Endothelial cell of umbilical vein (primary cell): ENCODE measurements around the gene FGFRL1. TPM values are rescaled to one million over a fixed set of nuclear protein-coding genes. Genes with fewer than 3 reads are reported as not detected.

Experiments used
- BruUV-seq: library from RNA; stranded (reverse); fragments of 400-500 nt; replicated peaks from 2 replicates; lab custom pipeline; 2021; lab: Mats Ljungman, UMichigan
- CTCF ChIA-PET: fragments of 300-600, 350-600 bp; sonication (Branson Sonifier 250); formaldehyde crosslinking; loops from one replicate; lab custom pipeline; 2021; ENCODE audit warnings: antibody characterized with exemption, inconsistent platforms; lab: Charles Lee
- POLR2A ChIA-PET: fragments of 300-600, 350-600 bp; sonication (Branson Sonifier 250); formaldehyde crosslinking; loops from one replicate; lab custom pipeline; 2021; ENCODE audit warnings: antibody characterized with exemption, inconsistent platforms; lab: Charles Lee
- DNase-seq: peaks from one replicate; pipeline ENCODE4 v3.0.0-alpha.2; 2011; ENCODE audit warnings: low read depth, low spot score
- FAIRE-seq: peaks from 2 replicates; lab custom pipeline; 2011; peaks lifted over from hg19 to GRCh38; lab: Jason Lieb, UNC
- H2AFZ ChIP-seq: 2 replicates; pipeline ENCODE4 v1.6.0; 2012; ENCODE audit warnings: low read depth, low read length, control low read depth, inconsistent platforms
- H3K27ac ChIP-seq: 2 replicates; pipeline ENCODE4 v1.5.1; 2011; ENCODE audit warnings: low read depth, mild to moderate bottlenecking, control low read depth, low read length, moderate library complexity; ENCODE audit not compliant: insufficient read depth
- H3K27me3 ChIP-seq, 2 experiments: 2 replicates each; pipeline versions ENCODE4 v1.6.0 to v1.6.1; 2011; ENCODE audit warnings: low read length in 2 of 2, mixed read lengths in 1 of 2; ENCODE audit not compliant: control insufficient read depth in 2 of 2, insufficient read depth in 2 of 2
- H3K36me3 ChIP-seq, 2 experiments: 2 replicates in 1 of 2; 3 replicates in 1 of 2; pipeline ENCODE4 v1.5.1; 2011; ENCODE audit warnings: low read length in 2 of 2, mild to moderate bottlenecking in 1 of 2, moderate library complexity in 1 of 2; ENCODE audit not compliant: control insufficient read depth in 2 of 2, insufficient read depth in 2 of 2; ENCODE audit errors: extremely low read depth in 1 of 2
- H3K4me1 ChIP-seq: 3 replicates; pipeline ENCODE4 v1.5.1; 2011; ENCODE audit warnings: mild to moderate bottlenecking, low read length; ENCODE audit not compliant: control insufficient read depth, insufficient read depth; ENCODE audit errors: extremely low read depth
- H3K4me2 ChIP-seq: 2 replicates; pipeline ENCODE4 v1.6.1; 2011; ENCODE audit warnings: low read length, control low read depth, mixed read lengths; ENCODE audit not compliant: insufficient read depth
- H3K4me3 ChIP-seq, 3 experiments: fragments of 200-600 bp in 1 of 3; sonication (generic), shearing (Covaris generic) in 1 of 3; replicated peaks in 1 of 3; 2 replicates each; pipeline ENCODE4 v1.5.1; 2011 to 2016; ENCODE audit warnings: control low read depth in 3 of 3, low read length in 3 of 3, mild to moderate bottlenecking in 2 of 3, inconsistent platforms in 1 of 3, low read depth in 1 of 3, moderate library complexity in 1 of 3; ENCODE audit not compliant: insufficient read depth in 1 of 3
- H3K79me2 ChIP-seq: 2 replicates; pipeline ENCODE4 v1.6.0; 2012; ENCODE audit warnings: low read length, inconsistent platforms; ENCODE audit not compliant: control insufficient read depth, insufficient read depth
- H3K9ac ChIP-seq: replicated peaks from 2 replicates; pipeline ENCODE3; 2011; ENCODE audit warnings: low read length, control low read depth; ENCODE audit not compliant: insufficient read depth; ENCODE audit errors: extremely low read depth
- H3K9me1 ChIP-seq: replicated peaks from 3 replicates; pipeline ENCODE4 v1.6.0; 2011; ENCODE audit warnings: mild to moderate bottlenecking, low read length; ENCODE audit not compliant: control insufficient read depth, insufficient read depth; ENCODE audit errors: extremely low read depth
- H3K9me3 ChIP-seq: replicated peaks from 2 replicates; pipeline ENCODE4 v1.5.1; 2012; ENCODE audit warnings: low read length, inconsistent platforms; ENCODE audit not compliant: control insufficient read depth, insufficient read depth
- H4K20me1 ChIP-seq: replicated peaks from 2 replicates; pipeline ENCODE3; 2011; ENCODE audit warnings: mild to moderate bottlenecking, low read length; ENCODE audit not compliant: control insufficient read depth, insufficient read depth; ENCODE audit errors: extremely low read depth
- EZH2 ChIP-seq: IDR thresholded peaks from 2 replicates; pipeline ENCODE4 v1.6.1; 2012; ENCODE audit warnings: borderline replicate concordance, low read depth, mild to moderate bottlenecking, moderate library complexity, low read length, inconsistent platforms; ENCODE audit not compliant: severe bottlenecking
- FOS ChIP-seq: IDR thresholded peaks from 2 replicates; pipeline ENCODE4 v1.6.1; 2011; ENCODE audit warnings: mild to moderate bottlenecking, low read length, moderate library complexity, borderline replicate concordance; ENCODE audit not compliant: insufficient read depth
- GATA2 ChIP-seq: IDR thresholded peaks from 2 replicates; pipeline ENCODE4 v1.7.0; 2011; ENCODE audit warnings: low read depth, mild to moderate bottlenecking, moderate library complexity, mixed read lengths, low read length; ENCODE audit not compliant: insufficient read length, insufficient read depth
- JUN ChIP-seq: IDR thresholded peaks from 2 replicates; pipeline ENCODE4 v1.6.1; 2011; ENCODE audit warnings: borderline replicate concordance, low read depth; ENCODE audit not compliant: insufficient read length, insufficient read depth
- MYC ChIP-seq: IDR thresholded peaks from one replicate; pipeline ENCODE4 v1.6.1; 2011; ENCODE audit warnings: mild to moderate bottlenecking, low read depth, low read length
- POLR2A ChIP-seq: IDR thresholded peaks from 2 replicates; pipeline ENCODE4 v1.6.1; 2012; ENCODE audit warnings: low read depth, mild to moderate bottlenecking, control low read depth, low read length
- POLR2AphosphoS5 ChIP-seq: IDR thresholded peaks from 2 replicates; pipeline ENCODE4 v1.6.1; 2012; ENCODE audit warnings: low read depth, mild to moderate bottlenecking, control low read depth, low read length, moderate library complexity; ENCODE audit not compliant: insufficient read depth
- dilution Hi-C: fragments of 300-500 bp; cut with MboI; formaldehyde crosslinking; loops from one replicate; pipeline ENCODE4 v1.15.0; 2019; ENCODE audit warnings: low sequenced_read_pairs; ENCODE audit not compliant: extremely low pct_ligation_motif_present
- intact Hi-C: fragments of 100-400 bp; cut with micrococcal nuclease; formaldehyde crosslinking; loops from one replicate; pipeline ENCODE4 v1.10.0; 2022
- polyA plus RNA-seq, 4 experiments: library from polyadenylated mRNA; depleted of rRNA in 3 of 4; stranded (reverse) in 3 of 4; unstranded in 1 of 4; fragments of >200 nt; gene quantifications; 2 replicates each; pipeline versions ENCODE4 v1.2.1 to v1.2.3, GENCODE V29; 2011 to 2012; ENCODE audit warnings: missing spikeins in 1 of 4
- total RNA-seq: library from RNA; stranded (reverse); gene quantifications from 2 replicates; pipeline ENCODE4 v1.2.3, GENCODE V29; 2021
- TF ChIP-seq, protein P1 (sequence below), 2 donors: IDR thresholded peaks; 1 replicate in 1 of 2; 2 replicates in 1 of 2; pipeline ENCODE4 v1.5.1; 2011; ENCODE audit warnings: low read length in 2 of 2, mild to moderate bottlenecking in 2 of 2, moderate library complexity in 2 of 2, control low read depth in 1 of 2, inconsistent platforms in 1 of 2, low read depth in 1 of 2; ENCODE audit not compliant: insufficient read depth in 1 of 2; ENCODE audit errors: extremely low read depth in 1 of 2
- TF ChIP-seq, protein P2 (sequence below): IDR thresholded peaks from 2 replicates; pipeline ENCODE4 v1.6.1; 2011; ENCODE audit not compliant: insufficient read depth, insufficient read length

Gene FGFRL1
- total and polyA plus RNA-seq, 2 donors (not counting 3 experiments of a cell fraction or from before 2014, with no cell fraction given) = 33.3 to 74.6 TPM

DNA sequence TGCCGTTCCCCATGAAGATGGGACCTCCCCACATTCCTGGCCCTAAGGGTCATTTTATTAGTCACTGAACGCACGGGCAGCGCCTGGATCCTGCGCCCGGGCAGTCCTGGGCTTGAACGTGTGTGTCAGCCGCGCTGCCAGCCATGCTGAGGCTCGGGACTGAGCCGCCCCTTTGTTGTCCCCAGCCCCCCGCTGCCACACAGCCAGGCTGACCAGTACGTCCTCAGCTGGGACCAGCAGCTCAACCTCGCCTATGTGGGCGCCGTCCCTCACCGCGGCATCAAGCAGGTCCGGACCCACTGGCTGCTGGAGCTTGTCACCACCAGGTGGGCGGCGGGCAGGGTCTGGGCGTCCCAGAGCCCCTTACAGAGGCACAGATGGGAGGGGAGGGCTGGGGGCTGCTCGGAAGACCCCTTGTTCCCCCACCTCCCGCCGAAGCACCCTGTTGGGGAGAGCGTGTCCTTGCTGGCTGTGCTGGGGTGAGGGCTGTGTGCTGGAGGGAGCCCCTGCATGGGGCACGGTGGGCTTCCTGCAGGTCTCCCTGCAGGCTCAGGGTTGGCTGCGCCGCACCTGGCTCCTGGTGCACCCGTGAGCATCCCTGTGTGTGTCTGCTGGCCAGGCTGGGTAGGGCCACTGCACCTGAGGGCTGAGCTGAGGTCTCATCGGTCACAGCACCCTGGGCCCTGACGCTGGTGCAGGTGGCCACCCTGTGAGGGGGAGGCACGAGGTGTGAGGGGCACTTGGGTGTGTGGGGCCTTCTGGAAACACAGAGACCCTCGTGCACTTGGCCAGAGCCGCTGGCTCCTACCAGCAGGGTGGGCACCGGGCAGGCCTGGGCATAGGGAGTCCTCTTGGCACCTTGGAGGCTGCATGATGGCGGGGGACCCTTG lies 23.6 kb upstream of the FGFRL1 start:
- H3K4me1 ChIP-seq = peaks cover 17% of the 10 kb centered on the region
- H3K9ac ChIP-seq = no peak overlapping the region
- H3K36me3 ChIP-seq = peaks cover 0 to 2% of the 10 kb centered on the region in 2 experiments
- DNase-seq (no peak), FAIRE-seq (no peak)
- H3K79me2 ChIP-seq = no peaks in the 10 kb centered on the region
- ChIA-PET POLR2A (no interaction called here), CTCF (interaction anchor here (0.7 to 2.5 kb wide), 21 partner anchors 10 to 304 kb away, joined by 3 to 35 read pairs (median 4); partner anchors contain the start of genes GAK and TMEM175)
- H3K27ac ChIP-seq = no peak overlapping the region
- dilution Hi-C loops = no loop called here
- H2AFZ ChIP-seq = no peak overlapping the region
- BruUV-seq = no TSS peak
- TF ChIP-seq EZH2 (no peak), POLR2A (no peak), POLR2AphosphoS5 (no peak), JUN (no peak), FOS (no peak), GATA2 (no peak), MYC (no peak)
- TF ChIP-seq, protein P1, sequence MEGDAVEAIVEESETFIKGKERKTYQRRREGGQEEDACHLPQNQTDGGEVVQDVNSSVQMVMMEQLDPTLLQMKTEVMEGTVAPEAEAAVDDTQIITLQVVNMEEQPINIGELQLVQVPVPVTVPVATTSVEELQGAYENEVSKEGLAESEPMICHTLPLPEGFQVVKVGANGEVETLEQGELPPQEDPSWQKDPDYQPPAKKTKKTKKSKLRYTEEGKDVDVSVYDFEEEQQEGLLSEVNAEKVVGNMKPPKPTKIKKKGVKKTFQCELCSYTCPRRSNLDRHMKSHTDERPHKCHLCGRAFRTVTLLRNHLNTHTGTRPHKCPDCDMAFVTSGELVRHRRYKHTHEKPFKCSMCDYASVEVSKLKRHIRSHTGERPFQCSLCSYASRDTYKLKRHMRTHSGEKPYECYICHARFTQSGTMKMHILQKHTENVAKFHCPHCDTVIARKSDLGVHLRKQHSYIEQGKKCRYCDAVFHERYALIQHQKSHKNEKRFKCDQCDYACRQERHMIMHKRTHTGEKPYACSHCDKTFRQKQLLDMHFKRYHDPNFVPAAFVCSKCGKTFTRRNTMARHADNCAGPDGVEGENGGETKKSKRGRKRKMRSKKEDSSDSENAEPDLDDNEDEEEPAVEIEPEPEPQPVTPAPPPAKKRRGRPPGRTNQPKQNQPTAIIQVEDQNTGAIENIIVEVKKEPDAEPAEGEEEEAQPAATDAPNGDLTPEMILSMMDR (IDR thresholded peaks at IDR 0.05; ENCODE audit: extremely low read depth in 1 of 2, insufficient read depth in 1 of 2, low read depth in 1 of 2, low read length in 2 of 2) = no peak
- TF ChIP-seq, protein P2, sequence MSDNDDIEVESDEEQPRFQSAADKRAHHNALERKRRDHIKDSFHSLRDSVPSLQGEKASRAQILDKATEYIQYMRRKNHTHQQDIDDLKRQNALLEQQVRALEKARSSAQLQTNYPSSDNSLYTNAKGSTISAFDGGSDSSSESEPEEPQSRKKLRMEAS = no peak
- H3K9me3 ChIP-seq = no peaks in the 10 kb centered on the region
- H3K4me2 ChIP-seq = peak overlapping the region; percentile 92
- no peaks in the 10 kb centered on the region for H3K9me1 ChIP-seq
- intact Hi-C loops = loop anchor here (1.0 to 5.0 kb wide), 5 partner anchors 15 to 246 kb away; partner anchors contain the start of genes DGKQ, GAK and TMEM175
- H4K20me1 ChIP-seq = no peaks in the 10 kb centered on the region
- H3K4me3 ChIP-seq = peak overlapping the region in 2 of 3 experiments; percentile 67 to 89
- H3K27me3 ChIP-seq = no peaks in the 10 kb centered on the region
